ENCODE results near the gene GLMN. TPM values are rescaled to one million over a fixed set of nuclear protein-coding genes. Genes with fewer than 3 reads are reported as not detected.

GLMN gene
- total RNA-seq, 4 donors from 2014 or later = 4.6 to 9.3 (median 5.1) TPM

DNA sequence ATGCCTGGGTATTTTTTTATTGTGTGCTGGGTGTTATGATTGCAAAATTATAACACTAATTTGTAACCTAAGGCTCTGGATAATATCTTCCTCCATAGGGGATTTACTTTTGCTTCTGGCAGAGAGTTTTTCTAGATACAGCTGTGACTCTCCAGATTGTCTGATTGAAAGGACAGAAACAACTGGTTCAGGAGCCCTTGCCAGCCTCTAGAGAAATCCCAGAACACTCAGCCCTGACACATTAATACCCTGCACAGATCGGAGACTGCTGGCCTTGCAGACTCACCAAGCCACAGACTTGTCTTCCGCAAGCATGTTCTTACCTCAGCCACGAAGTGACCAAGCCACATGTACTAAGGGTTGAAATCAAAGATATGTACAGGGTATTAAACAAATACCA, 70.4 kb downstream of the GLMN start:
- no peak overlapping the region for H3K4me3 ChIP-seq (ENCODE audit: low read depth, poor library complexity, severe bottlenecking)
- 72 to 77% methylated on average over 3 of the region's 3 CpGs for WGBS, 2 donors
- DNase-seq (ENCODE audit: low spot score in 2 of 2) = no peak
- intact Hi-C loops (cut with DNase I; ENCODE audit: low total_unique reads) = no loop called here
- TF ChIP-seq, protein P1, sequence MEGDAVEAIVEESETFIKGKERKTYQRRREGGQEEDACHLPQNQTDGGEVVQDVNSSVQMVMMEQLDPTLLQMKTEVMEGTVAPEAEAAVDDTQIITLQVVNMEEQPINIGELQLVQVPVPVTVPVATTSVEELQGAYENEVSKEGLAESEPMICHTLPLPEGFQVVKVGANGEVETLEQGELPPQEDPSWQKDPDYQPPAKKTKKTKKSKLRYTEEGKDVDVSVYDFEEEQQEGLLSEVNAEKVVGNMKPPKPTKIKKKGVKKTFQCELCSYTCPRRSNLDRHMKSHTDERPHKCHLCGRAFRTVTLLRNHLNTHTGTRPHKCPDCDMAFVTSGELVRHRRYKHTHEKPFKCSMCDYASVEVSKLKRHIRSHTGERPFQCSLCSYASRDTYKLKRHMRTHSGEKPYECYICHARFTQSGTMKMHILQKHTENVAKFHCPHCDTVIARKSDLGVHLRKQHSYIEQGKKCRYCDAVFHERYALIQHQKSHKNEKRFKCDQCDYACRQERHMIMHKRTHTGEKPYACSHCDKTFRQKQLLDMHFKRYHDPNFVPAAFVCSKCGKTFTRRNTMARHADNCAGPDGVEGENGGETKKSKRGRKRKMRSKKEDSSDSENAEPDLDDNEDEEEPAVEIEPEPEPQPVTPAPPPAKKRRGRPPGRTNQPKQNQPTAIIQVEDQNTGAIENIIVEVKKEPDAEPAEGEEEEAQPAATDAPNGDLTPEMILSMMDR (IDR thresholded peaks at IDR 0.05) = no peak
- no peak for TF ChIP-seq POLR2A (IDR thresholded peaks at IDR 0.05)

- DNase-seq (ENCODE audit: low spot score in 2 of 2) = no peak
- TF ChIP-seq, protein P1 (IDR thresholded peaks at IDR 0.05) = no peak
- TF ChIP-seq POLR2A (IDR thresholded peaks at IDR 0.05) = no peak
- H3K4me3 ChIP-seq (ENCODE audit: low read depth, poor library complexity, severe bottlenecking) = no peak overlapping the region
- intact Hi-C loops (cut with DNase I; ENCODE audit: low total_unique reads) = no loop called here
Observed at GRCh38 chr1:92219028-92219427, 79.8 kb downstream of the GLMN start.

DNA sequence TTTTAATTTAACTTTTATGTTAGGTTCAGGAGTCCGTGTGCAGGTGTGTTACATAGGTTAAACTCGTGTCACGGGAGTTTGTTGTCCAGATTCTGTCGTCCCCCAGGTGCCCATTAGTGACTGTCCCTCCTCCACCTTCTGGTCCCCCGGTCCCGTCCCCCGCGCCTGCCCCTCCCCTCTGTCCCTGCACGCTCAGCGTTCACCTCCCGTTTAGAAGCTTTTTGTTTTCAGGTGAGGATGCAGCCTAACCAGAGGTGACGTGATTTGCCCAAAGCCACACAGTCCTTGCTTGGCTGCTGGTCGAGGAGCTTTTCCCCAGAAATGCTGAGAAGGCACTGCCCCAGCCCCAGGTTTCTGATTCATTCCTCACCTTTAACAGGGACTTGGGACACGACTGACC, 80.2 kb downstream of the GLMN start:
- DNase-seq (ENCODE audit: low spot score in 2 of 2) = no peak
- intact Hi-C loops (cut with DNase I; ENCODE audit: low total_unique reads) = no loop called here
- 82 to 84% methylated on average over 14 of the region's 14 CpGs for WGBS, 2 donors
- no peak overlapping the region for H3K4me3 ChIP-seq (ENCODE audit: low read depth, poor library complexity, severe bottlenecking)
- no peak for TF ChIP-seq POLR2A (IDR thresholded peaks at IDR 0.05)
- TF ChIP-seq, protein P1 (IDR thresholded peaks at IDR 0.05) = no peak

DNA sequence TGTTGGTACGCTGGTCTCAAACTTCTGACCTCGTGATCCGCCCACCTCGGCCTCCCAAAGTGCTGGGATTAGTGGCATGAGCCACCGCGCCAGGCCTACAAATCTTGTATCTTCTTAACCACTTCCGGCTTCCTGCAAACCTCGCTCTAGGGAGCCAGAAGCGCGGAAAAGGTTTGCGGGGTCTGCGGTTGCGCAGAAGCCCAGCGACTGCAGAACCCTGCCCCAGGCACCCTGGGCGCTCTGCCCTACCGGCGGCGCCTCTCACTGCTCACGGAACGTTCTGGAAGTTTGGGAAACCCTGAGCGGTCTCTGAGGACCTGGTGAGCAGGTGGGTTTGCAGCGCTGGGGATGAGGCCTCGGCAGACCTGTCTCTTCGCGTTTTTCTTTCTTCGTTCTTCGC, 81.1 kb downstream of the GLMN start, which contains the start of gene C1orf146:
TSS of gene C1orf146 (plus strand) at position 195 of the 400 bp plus-strand sequence. CDS start 13,506 bp downstream, outside the sequence.
- H3K4me3 ChIP-seq (ENCODE audit: low read depth, poor library complexity, severe bottlenecking) = no peak within 1 kb of the TSS
- TF ChIP-seq, protein P1 (IDR thresholded peaks at IDR 0.05) = no peak
- TF ChIP-seq POLR2A (IDR thresholded peaks at IDR 0.05) = no peak
- intact Hi-C loops (cut with DNase I; ENCODE audit: low total_unique reads) = no loop called here
- 92 to 96% methylated on average over 27 of the region's 27 CpGs for WGBS, 2 donors
- no peak for DNase-seq (ENCODE audit: low spot score in 2 of 2)

DNA sequence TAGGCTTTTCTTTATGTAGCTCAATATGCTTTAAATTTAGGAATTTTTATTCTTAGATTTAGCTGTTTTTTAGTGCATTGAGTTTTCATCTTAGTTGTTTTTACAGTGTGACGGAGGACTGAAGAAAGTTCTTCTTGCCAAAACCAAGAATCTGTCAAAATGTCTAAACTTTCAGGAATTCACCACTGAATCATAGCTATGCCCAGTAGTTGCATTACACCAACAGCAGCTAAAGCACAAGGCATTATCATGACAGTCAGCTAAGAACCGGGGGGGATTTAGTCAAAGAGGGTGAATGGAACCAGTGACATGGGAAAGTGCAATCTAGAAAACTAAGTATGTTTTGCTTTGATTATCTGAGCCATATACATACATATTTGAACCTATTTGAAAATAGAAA, 87.6 kb downstream of the GLMN start:
- no peak for DNase-seq (ENCODE audit: low spot score in 2 of 2)
- 78 to 86% methylated on average over 2 of the region's 2 CpGs for WGBS, 2 donors
- intact Hi-C loops (cut with DNase I; ENCODE audit: low total_unique reads) = no loop called here
- H3K4me3 ChIP-seq (ENCODE audit: low read depth, poor library complexity, severe bottlenecking) = no peak overlapping the region
- TF ChIP-seq, protein P1 (IDR thresholded peaks at IDR 0.05) = no peak
- no peak for TF ChIP-seq POLR2A (IDR thresholded peaks at IDR 0.05)

- no peak overlapping the region for H3K4me3 ChIP-seq (ENCODE audit: low read depth, poor library complexity, severe bottlenecking)
- TF ChIP-seq POLR2A (IDR thresholded peaks at IDR 0.05) = no peak
- TF ChIP-seq, protein P1 (IDR thresholded peaks at IDR 0.05) = no peak
- intact Hi-C loops (cut with DNase I; ENCODE audit: low total_unique reads) = no loop called here
- no peak for DNase-seq (ENCODE audit: low spot score in 2 of 2)
- WGBS, 2 donors = 73 to 82% methylated on average over 2 of the region's 2 CpGs
Observed at GRCh38 chr1:92210701-92211100, 88.1 kb downstream of the GLMN start.
